Measurements from ENCODE around the gene NUDT17.
A peak's percentile ranks its signal among the peaks of the same experiment; 100 is the strongest.

NUDT17 gene

GRCh38 chr1:145845514-145846161, at the start of gene NUDT17:
Gene NUDT17 (plus strand): TSS chr1:145845630. CDS start chr1:145845641, 11 bp downstream.
- Histone ChIP-seq H3K4me3 (ENCODE audit: low read depth, low read length) (peak within 1 kb of the TSS; percentile 67), H3K27ac (peak within 1 kb of the TSS; percentile 42), H3K36me3 (replicated peaks) (peaks cover 55% of the 10 kb centered on the region), H3K27me3 (replicated peaks) (no peaks in the 10 kb centered on the region)
- DNase-seq: peak; percentile 65
- in situ Hi-C loops (cut with HindIII; ENCODE audit: low pct_ligation_motif_present, low sequenced_read_pairs): no loop called here
- TF ChIP-seq CTCF (IDR thresholded peaks at IDR 0.05; ENCODE audit: low read depth, low read length, missing control alignments): peak; percentile 98

DNA sequence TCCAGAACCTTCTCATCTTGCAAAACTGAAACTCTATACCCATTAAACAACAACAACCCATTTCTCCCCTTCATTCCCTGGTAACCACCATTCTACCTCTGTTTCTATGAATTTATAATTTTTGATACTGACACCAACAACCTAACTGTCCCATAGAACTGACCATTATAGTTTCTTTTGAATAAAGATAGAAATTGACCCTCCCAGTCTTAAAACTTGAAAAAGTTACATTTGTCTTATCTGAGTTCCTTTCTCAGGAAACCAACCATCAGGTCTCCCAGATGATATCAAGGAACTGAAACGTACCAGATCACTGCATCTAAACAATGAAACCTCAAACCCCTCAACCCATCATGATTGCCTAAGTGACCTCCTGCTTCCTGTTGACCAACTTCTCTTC, 48.7 kb upstream of the NUDT17 start:
- no peak for TF ChIP-seq CTCF (IDR thresholded peaks at IDR 0.05; ENCODE audit: low read depth, low read length, missing control alignments)
- in situ Hi-C loops (cut with HindIII; ENCODE audit: low pct_ligation_motif_present, low sequenced_read_pairs): no loop called here
- no peaks in the 10 kb centered on the region for H3K36me3 ChIP-seq (replicated peaks)
- no peak overlapping the region for H3K4me3 ChIP-seq (ENCODE audit: low read depth, low read length)
- no peak for DNase-seq
- no peaks in the 10 kb centered on the region for H3K27me3 ChIP-seq (replicated peaks)
- H3K27ac ChIP-seq: no peak overlapping the region

DNA sequence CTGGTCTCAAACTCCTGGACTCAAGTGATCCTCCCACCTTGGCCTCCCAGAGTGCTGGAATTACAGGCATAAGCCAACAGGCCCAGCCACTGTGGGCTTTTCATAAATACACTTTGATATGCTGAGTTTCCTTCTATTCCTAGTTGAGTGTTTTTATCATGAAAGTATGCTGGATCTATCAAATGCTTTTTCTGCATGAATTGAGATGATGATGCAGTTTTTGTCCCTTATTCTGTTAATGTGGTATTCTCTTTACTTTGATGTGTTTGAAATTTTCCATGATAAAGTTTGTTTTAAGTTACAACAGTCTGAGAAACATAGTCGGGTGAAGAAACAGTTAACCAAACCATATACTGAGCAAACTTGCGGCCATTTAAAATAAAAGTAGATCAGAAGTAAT, 45.6 kb upstream of the NUDT17 start:
- no peak overlapping the region for H3K27ac ChIP-seq
- H3K36me3 ChIP-seq (replicated peaks): no peaks in the 10 kb centered on the region
- TF ChIP-seq CTCF (IDR thresholded peaks at IDR 0.05; ENCODE audit: low read depth, low read length, missing control alignments): no peak
- no peak overlapping the region for H3K4me3 ChIP-seq (ENCODE audit: low read depth, low read length)
- no peaks in the 10 kb centered on the region for H3K27me3 ChIP-seq (replicated peaks)
- in situ Hi-C loops (cut with HindIII; ENCODE audit: low pct_ligation_motif_present, low sequenced_read_pairs): no loop called here
- DNase-seq: no peak

GRCh38 chr1:145804235-145805045, 41.0 kb upstream of the NUDT17 start:
- H3K27me3 ChIP-seq (replicated peaks): no peaks in the 10 kb centered on the region
- TF ChIP-seq CTCF (IDR thresholded peaks at IDR 0.05; ENCODE audit: low read depth, low read length, missing control alignments): no peak
- no peaks in the 10 kb centered on the region for H3K36me3 ChIP-seq (replicated peaks)
- no peak for DNase-seq
- no peak overlapping the region for H3K4me3 ChIP-seq (ENCODE audit: low read depth, low read length)
- H3K27ac ChIP-seq: no peak overlapping the region
- in situ Hi-C loops (cut with HindIII; ENCODE audit: low pct_ligation_motif_present, low sequenced_read_pairs): no loop called here

GRCh38 chr1:145805057-145805456, 40.4 kb upstream of the NUDT17 start:
- in situ Hi-C loops (cut with HindIII; ENCODE audit: low pct_ligation_motif_present, low sequenced_read_pairs): no loop called here
- H3K27ac ChIP-seq: no peak overlapping the region
- TF ChIP-seq CTCF (IDR thresholded peaks at IDR 0.05; ENCODE audit: low read depth, low read length, missing control alignments): no peak

More at GRCh38 chr1:145805057-145805456, 40.4 kb upstream of the NUDT17 start:
- Histone ChIP-seq H3K27me3 (replicated peaks) (no peaks in the 10 kb centered on the region), H3K4me3 (ENCODE audit: low read depth, low read length) (no peak overlapping the region), H3K36me3 (replicated peaks) (no peaks in the 10 kb centered on the region)
- no peak for DNase-seq

Measured in brain microvascular endothelial cell (primary cell).